GM23338 (cell line): Measurements from ENCODE around the gene PTCD2. TPM values are rescaled to one million over a fixed set of nuclear protein-coding genes. Genes with fewer than 3 reads are reported as not detected.

Experiments used
- ATAC-seq: fragments of 200-7000 bp; cut with Tn5 transposase; 3 replicates; pipeline ENCODE4 v1.9.1; 2020
- DNase-seq: peaks from one replicate; pipeline ENCODE4 v3.0.0-alpha.2; 2015; ENCODE audit warnings: low spot score
- H2AFZ ChIP-seq: fragments of 200-600 bp; sonication (generic); 2 replicates; pipeline ENCODE4 v1.8.0; 2016; ENCODE audit warnings: antibody characterized with exemption, mild to moderate bottlenecking, moderate library complexity
- H3F3A ChIP-seq: fragments of 200-600 bp; sonication (generic); replicated peaks from 2 replicates; pipeline ENCODE4 v1.8.0; 2017; ENCODE audit warnings: antibody characterized with exemption, mixed run types, low read depth
- H3K27ac ChIP-seq: fragments of 200-600 bp; sonication (generic); 2 replicates; pipeline ENCODE4 v1.6.1; 2016; ENCODE audit warnings: low read depth
- H3K27me3 ChIP-seq: fragments of 200-600 bp; sonication (generic); 2 replicates; pipeline ENCODE4 v1.8.0; 2016; ENCODE audit warnings: mild to moderate bottlenecking, mixed run types, moderate library complexity; ENCODE audit not compliant: insufficient read depth
- H3K36me3 ChIP-seq: fragments of 200-600 bp; sonication (generic); 2 replicates; pipeline ENCODE4 v1.8.0; 2016; ENCODE audit warnings: mild to moderate bottlenecking; ENCODE audit not compliant: insufficient read depth
- H3K4me1 ChIP-seq: fragments of 200-600 bp; sonication (generic); 2 replicates; pipeline ENCODE4 v1.8.0; 2016; ENCODE audit warnings: mild to moderate bottlenecking, moderate library complexity; ENCODE audit not compliant: insufficient read depth
- H3K4me2 ChIP-seq: fragments of 200-600 bp; sonication (generic); 2 replicates; pipeline ENCODE4 v1.7.1; 2017; ENCODE audit warnings: mixed run types
- H3K4me3 ChIP-seq: fragments of 200-600 bp; sonication (generic); 2 replicates; pipeline ENCODE4 v1.6.1; 2016; ENCODE audit warnings: mixed run types
- H3K79me2 ChIP-seq: fragments of 200-600 bp; sonication (generic); replicated peaks from 2 replicates; pipeline ENCODE4 v1.8.0; 2017; ENCODE audit warnings: mild to moderate bottlenecking; ENCODE audit not compliant: insufficient read depth
- H3K9me2 ChIP-seq: fragments of 200-600 bp; sonication (generic); 2 replicates; pipeline ENCODE4 v1.8.0; 2017; ENCODE audit not compliant: insufficient read depth
- H4K20me1 ChIP-seq: fragments of 200-600 bp; sonication (generic); replicated peaks from 2 replicates; pipeline ENCODE4 v1.8.0; 2017; ENCODE audit warnings: mild to moderate bottlenecking; ENCODE audit not compliant: insufficient read depth
- H3K27ac Mint-ChIP-seq: 2 replicates; pipeline ENCODE4 v1.8.0; 2020; ENCODE audit warnings: inconsistent platforms, mild to moderate bottlenecking, moderate library complexity, mixed read lengths
- H3K27me3 Mint-ChIP-seq: 3 replicates; pipeline ENCODE4 v1.8.0; 2022; ENCODE audit warnings: low read depth, mild to moderate bottlenecking, moderate library complexity, mixed read lengths, inconsistent platforms; ENCODE audit not compliant: insufficient read depth, poor library complexity
- H3K36me3 Mint-ChIP-seq: 3 replicates; pipeline ENCODE4 v1.8.0; 2021; ENCODE audit warnings: low read depth, mild to moderate bottlenecking, inconsistent platforms, moderate library complexity, mixed read lengths
- H3K4me1 Mint-ChIP-seq: 3 replicates; pipeline ENCODE4 v1.8.0; 2020; ENCODE audit warnings: mild to moderate bottlenecking, inconsistent platforms, mixed read lengths
- H3K4me3 Mint-ChIP-seq: 3 replicates; pipeline ENCODE4 v1.8.0; 2021; ENCODE audit warnings: moderate library complexity, mild to moderate bottlenecking, inconsistent platforms, mixed read lengths
- H3K9me3 Mint-ChIP-seq: 3 replicates; pipeline ENCODE4 v1.8.0; 2020; ENCODE audit warnings: moderate library complexity, mild to moderate bottlenecking, inconsistent platforms, mixed read lengths
- CREB1 ChIP-seq: fragments of 250-450 bp; sonication (Bioruptor Pico); IDR thresholded peaks from 2 replicates; pipeline ENCODE4 v1.5.0; 2020; ENCODE audit warnings: low read depth, mild to moderate bottlenecking, moderate library complexity
- EZH2phosphoT487 ChIP-seq: fragments of 200-600 bp; sonication (generic); IDR thresholded peaks from one replicate; pipeline ENCODE4 v1.8.1; 2018; ENCODE audit warnings: antibody characterized with exemption; ENCODE audit not compliant: unreplicated experiment
- ZNF114 ChIP-seq: fragments of 250-450 bp; sonication (Bioruptor Pico); IDR thresholded peaks from 2 replicates; pipeline ENCODE4 v1.5.0; 2020; ENCODE audit warnings: mild to moderate bottlenecking, moderate library complexity
- polyA plus RNA-seq: library from polyadenylated mRNA; unstranded; fragments of >200 nt; fragmentation: Nextera tagmentation; extraction: Ambion mirVana; gene quantifications from 2 replicates; pipeline ENCODE4 v1.2.1, GENCODE V29; 2016
- total RNA-seq: library from RNA; depleted of rRNA; stranded (reverse); fragments of >200 nt; shearing (Covaris generic); gene quantifications from 2 replicates; pipeline ENCODE4 v1.2.3, GENCODE V29; 2014
- TF ChIP-seq, protein P1 (sequence below): fragments of 250-450 bp; sonication (Bioruptor Pico); IDR thresholded peaks from 2 replicates; pipeline ENCODE4 v1.5.0; 2020; ENCODE audit warnings: mild to moderate bottlenecking, moderate library complexity
- TF ChIP-seq, protein P2 (sequence below), 2 experiments: fragments of 200-600 bp in 1 of 2; sonication (generic) in 1 of 2; conservative IDR thresholded peaks; 2 replicates each; pipeline versions ENCODE4 v1.5.1 to v1.6.1; 2016 to 2017; ENCODE audit warnings: antibody characterized with exemption in 2 of 2, low read depth in 2 of 2, mild to moderate bottlenecking in 2 of 2, moderate library complexity in 1 of 2

PTCD2 gene
- total and polyA plus RNA-seq, 2 experiments from 2014 or later = 8.8 to 14.5 TPM

- TF ChIP-seq, protein P1, sequence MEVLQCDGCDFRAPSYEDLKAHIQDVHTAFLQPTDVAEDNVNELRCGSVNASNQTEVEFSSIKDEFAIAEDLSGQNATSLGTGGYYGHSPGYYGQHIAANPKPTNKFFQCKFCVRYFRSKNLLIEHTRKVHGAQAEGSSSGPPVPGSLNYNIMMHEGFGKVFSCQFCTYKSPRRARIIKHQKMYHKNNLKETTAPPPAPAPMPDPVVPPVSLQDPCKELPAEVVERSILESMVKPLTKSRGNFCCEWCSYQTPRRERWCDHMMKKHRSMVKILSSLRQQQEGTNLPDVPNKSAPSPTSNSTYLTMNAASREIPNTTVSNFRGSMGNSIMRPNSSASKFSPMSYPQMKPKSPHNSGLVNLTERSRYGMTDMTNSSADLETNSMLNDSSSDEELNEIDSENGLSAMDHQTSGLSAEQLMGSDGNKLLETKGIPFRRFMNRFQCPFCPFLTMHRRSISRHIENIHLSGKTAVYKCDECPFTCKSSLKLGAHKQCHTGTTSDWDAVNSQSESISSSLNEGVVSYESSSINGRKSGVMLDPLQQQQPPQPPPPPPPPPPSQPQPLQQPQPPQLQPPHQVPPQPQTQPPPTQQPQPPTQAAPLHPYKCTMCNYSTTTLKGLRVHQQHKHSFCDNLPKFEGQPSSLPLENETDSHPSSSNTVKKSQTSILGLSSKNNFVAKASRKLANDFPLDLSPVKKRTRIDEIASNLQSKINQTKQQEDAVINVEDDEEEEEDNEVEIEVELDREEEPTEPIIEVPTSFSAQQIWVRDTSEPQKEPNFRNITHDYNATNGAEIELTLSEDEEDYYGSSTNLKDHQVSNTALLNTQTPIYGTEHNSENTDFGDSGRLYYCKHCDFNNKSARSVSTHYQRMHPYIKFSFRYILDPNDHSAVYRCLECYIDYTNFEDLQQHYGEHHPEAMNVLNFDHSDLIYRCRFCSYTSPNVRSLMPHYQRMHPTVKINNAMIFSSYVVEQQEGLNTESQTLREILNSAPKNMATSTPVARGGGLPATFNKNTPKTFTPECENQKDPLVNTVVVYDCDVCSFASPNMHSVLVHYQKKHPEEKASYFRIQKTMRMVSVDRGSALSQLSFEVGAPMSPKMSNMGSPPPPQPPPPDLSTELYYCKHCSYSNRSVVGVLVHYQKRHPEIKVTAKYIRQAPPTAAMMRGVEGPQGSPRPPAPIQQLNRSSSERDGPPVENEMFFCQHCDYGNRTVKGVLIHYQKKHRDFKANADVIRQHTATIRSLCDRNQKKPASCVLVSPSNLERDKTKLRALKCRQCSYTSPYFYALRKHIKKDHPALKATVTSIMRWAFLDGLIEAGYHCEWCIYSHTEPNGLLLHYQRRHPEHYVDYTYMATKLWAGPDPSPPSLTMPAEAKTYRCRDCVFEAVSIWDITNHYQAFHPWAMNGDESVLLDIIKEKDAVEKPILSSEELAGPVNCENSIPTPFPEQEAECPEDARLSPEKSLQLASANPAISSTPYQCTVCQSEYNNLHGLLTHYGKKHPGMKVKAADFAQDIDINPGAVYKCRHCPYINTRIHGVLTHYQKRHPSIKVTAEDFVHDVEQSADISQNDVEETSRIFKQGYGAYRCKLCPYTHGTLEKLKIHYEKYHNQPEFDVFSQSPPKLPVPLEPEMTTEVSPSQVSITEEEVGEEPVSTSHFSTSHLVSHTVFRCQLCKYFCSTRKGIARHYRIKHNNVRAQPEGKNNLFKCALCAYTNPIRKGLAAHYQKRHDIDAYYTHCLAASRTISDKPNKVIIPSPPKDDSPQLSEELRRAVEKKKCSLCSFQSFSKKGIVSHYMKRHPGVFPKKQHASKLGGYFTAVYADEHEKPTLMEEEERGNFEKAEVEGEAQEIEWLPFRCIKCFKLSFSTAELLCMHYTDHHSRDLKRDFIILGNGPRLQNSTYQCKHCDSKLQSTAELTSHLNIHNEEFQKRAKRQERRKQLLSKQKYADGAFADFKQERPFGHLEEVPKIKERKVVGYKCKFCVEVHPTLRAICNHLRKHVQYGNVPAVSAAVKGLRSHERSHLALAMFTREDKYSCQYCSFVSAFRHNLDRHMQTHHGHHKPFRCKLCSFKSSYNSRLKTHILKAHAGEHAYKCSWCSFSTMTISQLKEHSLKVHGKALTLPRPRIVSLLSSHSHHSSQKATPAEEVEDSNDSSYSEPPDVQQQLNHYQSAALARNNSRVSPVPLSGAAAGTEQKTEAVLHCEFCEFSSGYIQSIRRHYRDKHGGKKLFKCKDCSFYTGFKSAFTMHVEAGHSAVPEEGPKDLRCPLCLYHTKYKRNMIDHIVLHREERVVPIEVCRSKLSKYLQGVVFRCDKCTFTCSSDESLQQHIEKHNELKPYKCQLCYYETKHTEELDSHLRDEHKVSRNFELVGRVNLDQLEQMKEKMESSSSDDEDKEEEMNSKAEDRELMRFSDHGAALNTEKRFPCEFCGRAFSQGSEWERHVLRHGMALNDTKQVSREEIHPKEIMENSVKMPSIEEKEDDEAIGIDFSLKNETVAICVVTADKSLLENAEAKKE (CRISPR knock-in tag) = no peak
- TF ChIP-seq EZH2phosphoT487 (no peak), CREB1 (CRISPR knock-in tag) (no peak), ZNF114 (CRISPR knock-in tag) (no peak)
These were observed 95.6 kb downstream of the PTCD2 start (continued) for GRCh38 chr5:72415616-72416325.

DNA sequence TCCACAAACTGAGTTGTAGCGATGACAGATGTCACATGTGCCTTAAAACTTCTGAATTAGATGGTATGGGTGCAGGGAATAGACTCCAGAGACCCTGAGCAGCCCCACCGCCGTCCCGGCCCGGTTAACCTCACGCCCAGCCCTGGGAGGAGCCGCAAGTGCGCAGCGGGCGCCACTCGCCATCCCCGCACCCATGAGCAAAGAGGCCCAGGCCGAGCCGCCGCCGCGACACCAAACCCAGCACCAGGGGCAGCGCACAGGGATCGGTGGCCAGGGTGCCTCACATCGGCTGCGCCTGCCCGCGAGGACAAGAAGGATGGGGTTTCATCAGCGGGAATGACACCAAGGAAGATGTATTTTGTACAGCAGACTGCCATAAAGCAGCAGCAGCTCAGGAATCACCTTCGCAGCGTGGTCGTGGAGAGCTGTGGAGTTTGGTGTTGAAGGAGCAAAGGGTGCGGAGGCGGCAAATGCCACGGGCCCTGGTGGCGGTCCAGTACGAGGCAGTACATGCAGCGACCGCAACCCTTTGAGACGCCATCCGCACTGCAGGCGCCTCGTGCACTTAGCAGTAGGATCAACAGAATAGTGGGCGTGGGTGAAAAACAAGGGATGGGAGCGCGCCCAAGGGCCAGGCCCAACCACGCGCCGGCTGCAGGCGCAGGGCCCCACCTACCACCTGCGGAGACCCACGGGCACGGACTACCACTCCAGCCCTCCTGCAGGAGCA lies 97.3 kb downstream of the PTCD2 start:
- Histone ChIP-seq H3K4me1 (no peaks in the 10 kb centered on the region), H3K4me3 (no peak overlapping the region), H3K36me3 (no peaks in the 10 kb centered on the region), H3K27ac (no peak overlapping the region), H3K4me2 (no peak overlapping the region), H3K79me2 (no peaks in the 10 kb centered on the region), H3F3A (no peaks in the 10 kb centered on the region), H3K9me2 (peaks cover 7% of the 10 kb centered on the region; the same call in 1 of the 2 replicates), H4K20me1 (no peaks in the 10 kb centered on the region), H3K27me3 (no peaks in the 10 kb centered on the region), H2AFZ (peak overlapping the region; percentile 74)
- DNase-seq (no peak), ATAC-seq (peak; percentile 64)
- no peak overlapping the region for H3K27ac Mint-ChIP-seq
- no peaks in the 10 kb centered on the region for H3K9me3 Mint-ChIP-seq
- no peak overlapping the region for H3K4me3 Mint-ChIP-seq
- H3K27me3 Mint-ChIP-seq = peaks cover 6% of the 10 kb centered on the region
- no peaks in the 10 kb centered on the region for H3K36me3 Mint-ChIP-seq
- H3K4me1 Mint-ChIP-seq = peaks cover 3% of the 10 kb centered on the region; the same call in 2 of the 3 replicates
- TF ChIP-seq, protein P2, sequence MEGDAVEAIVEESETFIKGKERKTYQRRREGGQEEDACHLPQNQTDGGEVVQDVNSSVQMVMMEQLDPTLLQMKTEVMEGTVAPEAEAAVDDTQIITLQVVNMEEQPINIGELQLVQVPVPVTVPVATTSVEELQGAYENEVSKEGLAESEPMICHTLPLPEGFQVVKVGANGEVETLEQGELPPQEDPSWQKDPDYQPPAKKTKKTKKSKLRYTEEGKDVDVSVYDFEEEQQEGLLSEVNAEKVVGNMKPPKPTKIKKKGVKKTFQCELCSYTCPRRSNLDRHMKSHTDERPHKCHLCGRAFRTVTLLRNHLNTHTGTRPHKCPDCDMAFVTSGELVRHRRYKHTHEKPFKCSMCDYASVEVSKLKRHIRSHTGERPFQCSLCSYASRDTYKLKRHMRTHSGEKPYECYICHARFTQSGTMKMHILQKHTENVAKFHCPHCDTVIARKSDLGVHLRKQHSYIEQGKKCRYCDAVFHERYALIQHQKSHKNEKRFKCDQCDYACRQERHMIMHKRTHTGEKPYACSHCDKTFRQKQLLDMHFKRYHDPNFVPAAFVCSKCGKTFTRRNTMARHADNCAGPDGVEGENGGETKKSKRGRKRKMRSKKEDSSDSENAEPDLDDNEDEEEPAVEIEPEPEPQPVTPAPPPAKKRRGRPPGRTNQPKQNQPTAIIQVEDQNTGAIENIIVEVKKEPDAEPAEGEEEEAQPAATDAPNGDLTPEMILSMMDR (conservative IDR thresholded peaks at IDR 0.05; ENCODE audit: low read depth in 2 of 2) = no peak
- TF ChIP-seq, protein P1 (CRISPR knock-in tag) = no peak
